Stimulated activated CD4-positive, alpha-beta T cell treated with anti-CD3 and anti-CD28 coated beads, TNF-alpha, amount 100 ng/mL, for 24 hours (primary cell): ENCODE data around the gene CDKN2D.

Source experiments
- DNase-seq, 3 experiments: peaks; one replicate each; pipeline ENCODE4 v3.0.0-alpha.2; 2020; ENCODE audit warnings: low read depth in 3 of 3

The CDKN2D gene

DNA sequence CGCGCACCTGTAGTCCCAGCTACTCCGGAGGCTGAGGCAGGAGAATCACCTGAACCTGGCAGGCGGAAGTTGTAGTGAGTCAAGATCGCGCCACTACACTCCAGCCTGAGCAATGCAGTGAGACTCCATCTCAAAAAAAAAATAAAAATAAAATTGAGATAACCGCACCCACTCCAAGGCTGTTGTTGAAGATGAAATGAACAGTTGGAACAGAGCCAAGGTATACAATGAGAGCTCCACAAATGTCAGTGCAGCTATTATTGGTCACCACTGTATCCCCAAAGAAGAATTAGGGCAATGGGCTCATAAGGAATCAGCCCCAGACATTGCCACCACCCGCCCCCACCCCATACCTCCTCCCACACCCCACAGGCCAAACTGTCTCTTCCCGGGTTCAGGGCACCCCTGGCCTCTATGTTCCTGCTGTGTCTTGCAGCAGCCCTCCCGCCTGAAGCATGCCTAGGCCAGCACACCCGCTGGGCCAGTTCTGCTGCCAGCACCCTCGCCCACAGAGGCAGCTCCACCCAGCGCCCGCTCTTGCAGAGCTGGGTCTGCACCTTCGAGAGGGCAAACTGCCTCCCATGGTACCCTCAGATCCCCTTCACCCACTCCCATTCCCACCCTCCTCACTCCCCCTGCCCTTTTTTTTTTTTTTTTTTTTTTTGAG lies 48.0 kb downstream of the CDKN2D start:
- DNase-seq, result no peak

GRCh38 chr19:10519421-10519820 lies 49.4 kb downstream of the CDKN2D start:
- DNase-seq, result no peak

GRCh38 chr19:10518444-10519361 lies 50.1 kb downstream of the CDKN2D start:
- DNase-seq, result no peak

DNA sequence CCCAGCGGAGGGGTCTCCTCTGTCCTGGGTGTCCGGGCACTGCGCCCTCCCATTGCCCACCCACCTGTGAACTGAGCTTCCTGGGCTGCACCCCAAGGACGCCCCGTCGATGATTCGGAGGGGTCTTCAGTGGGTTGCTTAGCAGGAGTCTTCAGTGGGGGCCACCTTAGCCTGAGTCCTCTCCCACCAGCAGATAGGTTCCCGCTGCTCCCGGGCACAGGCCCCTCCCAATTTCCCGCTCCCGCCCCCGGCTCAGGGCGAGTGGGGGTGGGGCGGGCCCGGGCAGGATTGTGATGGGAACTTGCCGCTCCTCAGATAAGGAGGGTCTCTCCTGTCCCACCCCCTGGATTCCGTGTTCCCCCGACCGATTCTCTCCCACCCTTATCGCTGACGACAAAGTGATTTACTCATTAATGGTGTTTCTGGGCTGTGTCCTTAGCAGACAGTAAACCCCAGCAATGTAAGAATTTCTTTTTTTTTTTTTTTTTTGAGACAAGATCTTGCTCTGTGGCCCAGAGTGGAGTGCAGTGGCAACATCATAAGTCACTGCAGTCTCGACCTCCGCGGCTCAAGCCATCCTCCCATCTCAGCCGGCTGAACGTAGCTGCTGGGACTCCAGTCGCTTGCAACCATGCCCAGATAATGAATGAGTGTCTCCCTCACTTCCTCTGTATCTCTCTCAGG lies 50.9 kb downstream of the CDKN2D start:
- DNase-seq, result no peak

DNA sequence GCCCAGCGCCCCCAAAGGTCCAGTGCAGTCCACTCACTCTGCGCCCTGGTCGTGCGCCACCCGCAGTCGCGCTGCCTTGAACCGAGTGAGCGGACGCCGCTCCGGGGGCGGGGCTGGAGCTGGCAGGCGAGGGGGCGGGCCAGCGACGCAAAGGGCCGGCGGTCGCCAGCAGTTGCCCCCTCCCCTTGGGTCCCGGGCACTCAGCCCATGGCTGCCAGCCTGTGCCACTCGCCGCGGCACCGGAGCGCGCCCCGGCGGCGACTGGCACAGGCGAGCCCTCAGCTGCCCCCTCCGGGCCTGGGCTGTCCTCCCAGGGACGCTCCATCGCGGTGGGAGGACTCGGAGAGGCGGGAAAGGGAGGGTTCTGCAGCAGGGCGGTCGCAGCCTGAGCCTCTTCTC lies 51.4 kb downstream of the CDKN2D start, which contains the start of gene S1PR5:
Gene S1PR5, minus strand, starts transcription at position 87 of the 399 bp plus-strand sequence. CDS start 2,436 bp downstream, outside the sequence.
- DNase-seq, result no peak

- no peak for DNase-seq
These were observed 52.0 kb downstream of the CDKN2D start for GRCh38 chr19:10516671-10517286.
